GM19351 (cell line): ENCODE data around the gene KRABD2.
"Not testable (repeated sequence)": the region's sequence is repeated elsewhere in the genome, so short reads cannot be mapped to it uniquely, and the experiment has no call there.

Source experiments
- ATAC-seq: cut with Tn5 transposase; IDR thresholded peaks from one replicate; pipeline ENCODE4 v1.9.1; 2021; ENCODE audit warnings: mild to moderate bottlenecking, moderate library complexity; ENCODE audit not compliant: unreplicated experiment

Gene KRABD2

DNA sequence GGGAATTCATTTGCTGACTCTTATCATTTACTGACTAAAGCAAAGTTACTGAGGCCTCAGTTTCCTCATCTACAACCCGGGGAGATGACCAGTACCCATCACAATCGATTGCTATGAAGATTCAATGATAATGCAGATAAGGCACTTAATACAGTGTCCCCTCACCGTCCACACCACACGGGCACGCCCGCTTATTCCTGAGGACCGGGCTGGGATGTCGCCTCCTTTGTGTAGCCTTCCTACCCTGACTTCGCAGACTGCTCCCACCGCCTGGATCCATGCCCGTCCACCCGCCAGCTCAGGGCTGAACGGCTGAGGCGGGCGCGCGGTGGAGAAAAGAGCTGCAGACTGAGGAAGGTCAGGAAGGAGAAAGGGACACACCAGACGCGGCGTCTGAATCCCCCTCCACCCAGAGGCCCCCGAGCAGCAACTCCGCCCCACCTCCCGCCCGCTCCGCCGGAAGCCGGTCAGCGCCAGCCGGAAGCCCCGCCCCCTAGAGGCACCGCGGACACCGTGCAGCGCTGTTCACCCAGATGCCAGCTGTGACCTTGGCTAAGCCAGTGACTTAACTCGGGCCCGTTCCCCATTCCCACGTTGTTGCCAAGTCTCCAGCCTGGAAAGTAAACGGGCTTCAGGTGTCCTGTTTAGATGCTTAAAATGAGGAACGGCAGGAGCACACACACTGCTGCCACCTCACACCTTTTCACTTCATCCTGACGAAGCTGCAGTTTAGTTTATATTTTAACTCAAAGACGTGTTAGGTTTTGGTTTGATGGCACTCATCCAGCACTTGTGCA lies at the start of gene KRABD2:
TSS of gene KRABD2 (minus strand) at position 434 of the 797 bp plus-strand sequence.
- peak; percentile 95 for ATAC-seq

DNA sequence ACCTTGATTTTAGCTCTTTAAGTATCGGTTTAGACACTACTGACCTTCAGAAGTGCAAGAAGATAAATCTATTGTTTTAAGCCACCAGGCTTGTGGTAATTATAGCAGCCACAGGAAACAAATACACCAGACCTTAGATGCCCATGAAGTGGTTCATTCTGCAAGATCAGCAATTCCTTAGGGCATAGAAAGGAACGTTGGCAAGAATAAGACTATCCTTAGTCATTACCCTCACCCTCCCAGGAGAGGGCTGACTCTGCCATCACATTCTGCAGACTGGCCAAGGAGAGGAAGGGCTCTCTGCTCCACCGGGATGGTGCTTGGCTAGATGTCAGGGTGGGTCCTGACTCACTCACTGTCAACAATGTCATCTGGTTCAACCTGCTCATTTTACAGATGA lies 45.1 kb upstream of the KRABD2 start:
- ATAC-seq: no peak

DNA sequence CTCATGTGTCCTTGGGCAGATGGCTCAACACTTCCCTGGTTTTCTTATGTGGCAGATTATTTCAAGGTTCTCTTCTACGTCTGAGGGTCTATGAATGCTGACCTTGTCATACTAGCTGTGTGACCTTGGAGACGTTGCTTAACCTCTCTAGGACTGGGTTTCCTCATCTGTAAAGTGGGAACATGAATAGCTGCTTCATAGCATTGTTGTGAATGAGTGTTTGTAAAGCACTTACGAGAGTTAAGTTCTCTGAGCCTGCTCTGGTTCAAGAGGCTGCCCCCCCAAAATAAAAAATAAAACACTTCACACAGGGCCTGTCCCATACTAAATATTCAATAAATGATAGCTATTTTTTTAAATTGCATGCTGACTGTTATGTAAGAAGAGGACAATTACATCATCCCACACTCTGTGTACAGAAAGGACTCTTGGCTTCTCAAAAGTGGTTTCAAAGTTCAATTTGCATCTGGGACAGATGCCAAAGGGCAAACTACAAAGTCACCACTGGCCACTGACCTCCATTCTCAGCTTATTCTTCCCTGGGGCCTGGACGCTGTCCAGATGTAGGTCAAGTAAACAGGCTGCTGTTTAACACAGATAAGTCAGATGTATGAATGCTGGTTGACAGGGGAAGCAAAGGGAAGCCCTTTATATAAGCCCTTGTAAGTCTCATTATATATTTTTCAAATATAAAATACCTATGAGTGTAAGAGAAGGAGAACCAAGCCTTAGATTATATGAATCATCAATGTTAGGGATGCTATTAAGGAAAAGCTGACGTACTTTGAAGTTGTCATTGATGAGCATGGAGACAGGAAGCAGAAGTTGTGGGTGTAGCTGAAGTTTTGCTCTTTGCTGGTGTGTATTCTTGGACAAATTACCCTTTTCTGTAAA lies 43.8 kb upstream of the KRABD2 start:
- ATAC-seq: no peak

DNA sequence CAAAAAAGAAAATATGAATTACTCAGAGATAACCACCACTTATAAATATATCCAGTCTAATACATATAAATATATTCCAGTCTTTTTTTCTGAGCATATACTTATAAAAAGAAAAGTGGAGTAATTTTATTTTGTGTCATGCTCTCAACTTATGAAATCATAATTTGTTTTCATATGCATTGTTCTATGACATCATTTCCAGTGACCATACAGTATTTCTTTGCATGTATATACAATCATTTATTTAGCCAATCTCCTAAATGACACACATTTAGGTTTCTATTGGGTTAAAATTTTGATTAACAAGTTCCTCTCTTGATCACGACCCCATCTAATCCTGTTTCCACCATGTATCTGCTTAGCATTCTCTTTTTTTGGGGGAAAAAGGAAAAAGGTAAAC lies 42.8 kb upstream of the KRABD2 start:
- no peak for ATAC-seq

DNA sequence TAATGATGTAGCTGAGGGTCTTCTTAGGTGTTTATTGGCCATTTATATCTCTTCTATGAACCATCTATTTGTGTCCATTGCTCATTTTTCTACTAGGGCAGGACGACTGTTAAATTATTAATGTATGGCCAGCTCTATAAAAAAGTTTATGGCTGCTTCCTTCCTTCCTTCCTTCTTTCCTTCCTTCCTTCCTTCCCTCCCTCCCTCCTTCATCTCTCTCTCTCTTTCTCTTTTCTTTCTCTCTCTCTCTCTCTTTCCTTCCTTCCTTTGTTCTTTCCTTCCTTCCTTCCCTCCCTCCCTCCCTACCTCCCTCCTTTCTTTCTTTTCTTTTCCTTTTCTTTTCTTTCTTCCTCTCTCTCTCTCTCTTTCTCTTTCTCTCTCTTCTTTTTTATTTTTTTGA lies 42.0 kb upstream of the KRABD2 start:
- no peak for ATAC-seq

DNA sequence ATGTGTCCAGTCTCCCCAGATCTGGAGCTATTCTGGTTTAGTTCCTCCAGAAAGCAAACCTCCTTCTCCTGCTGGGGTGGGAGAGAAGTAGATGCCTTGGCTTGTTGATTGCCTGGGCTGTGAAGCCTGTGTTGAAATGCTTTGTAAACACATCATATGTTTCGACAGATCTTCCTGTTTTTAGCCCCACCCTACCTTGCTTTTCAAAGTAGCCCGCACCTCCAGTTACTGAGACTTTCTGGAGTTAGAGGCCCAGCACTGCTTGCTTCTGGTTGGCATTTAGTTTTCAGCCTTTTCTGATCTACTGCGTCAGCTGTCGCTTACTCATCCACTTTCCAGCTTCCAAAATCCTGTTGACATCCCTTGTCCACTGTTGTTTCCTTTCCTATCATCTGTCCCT lies 41.3 kb upstream of the KRABD2 start:
- ATAC-seq: no peak

DNA sequence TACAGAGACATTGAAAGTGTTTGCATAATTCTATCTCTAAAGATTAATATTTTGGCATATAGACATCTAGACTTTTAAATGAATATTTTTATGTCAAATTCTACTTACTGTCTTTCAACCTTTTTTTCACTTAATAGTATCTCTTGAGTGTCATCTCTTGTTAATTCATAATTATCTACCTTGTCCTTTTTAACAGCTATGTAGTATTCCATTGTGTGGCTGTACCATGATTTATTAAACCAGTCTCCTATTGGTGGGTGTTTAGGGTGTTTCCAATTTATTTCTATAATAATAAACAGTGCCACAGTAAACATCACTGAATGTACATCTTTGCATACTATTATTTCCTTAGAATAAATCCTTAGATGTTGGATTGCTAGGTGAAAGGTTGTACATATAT lies 37.4 kb upstream of the KRABD2 start:
- ATAC-seq: no peak

DNA sequence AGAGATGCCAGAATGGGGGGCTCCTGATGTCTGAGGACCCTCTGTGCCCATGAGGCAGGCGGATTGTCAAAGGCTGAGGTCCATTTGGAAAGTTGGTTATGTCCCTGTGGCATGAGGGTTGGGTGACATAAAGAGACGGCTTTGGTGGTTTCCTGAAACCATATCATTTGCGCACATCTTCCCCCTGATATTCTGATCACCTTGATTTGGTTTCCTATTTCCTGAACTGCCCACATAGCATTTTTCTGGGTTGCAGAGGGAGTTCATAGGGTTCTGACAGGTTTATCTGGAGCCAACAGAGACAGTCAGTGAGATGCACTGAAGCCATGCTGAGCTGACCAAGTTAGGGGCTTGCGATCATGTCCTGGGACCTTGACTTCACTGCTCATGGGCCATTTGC lies 36.8 kb upstream of the KRABD2 start:
- no peak for ATAC-seq

DNA sequence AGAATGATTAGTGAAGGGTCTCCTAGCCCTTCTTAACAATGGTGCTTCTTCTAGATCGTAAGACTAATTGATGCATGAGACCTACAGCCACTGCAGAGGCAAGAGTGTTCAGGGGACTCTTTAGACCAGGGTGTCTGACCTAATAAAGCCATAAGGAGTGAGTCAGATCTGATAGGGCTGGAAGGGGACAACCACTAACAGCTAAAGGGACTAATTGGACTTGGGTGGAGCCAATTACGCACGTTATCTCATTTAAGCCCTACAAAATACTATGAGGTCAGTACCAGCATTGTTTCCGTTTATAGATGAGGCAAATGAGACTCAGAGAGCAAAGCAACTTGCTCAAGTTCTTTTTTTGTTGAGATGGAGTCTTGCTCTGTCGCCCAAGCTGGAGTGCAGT lies 35.6 kb upstream of the KRABD2 start:
- ATAC-seq: no peak

DNA sequence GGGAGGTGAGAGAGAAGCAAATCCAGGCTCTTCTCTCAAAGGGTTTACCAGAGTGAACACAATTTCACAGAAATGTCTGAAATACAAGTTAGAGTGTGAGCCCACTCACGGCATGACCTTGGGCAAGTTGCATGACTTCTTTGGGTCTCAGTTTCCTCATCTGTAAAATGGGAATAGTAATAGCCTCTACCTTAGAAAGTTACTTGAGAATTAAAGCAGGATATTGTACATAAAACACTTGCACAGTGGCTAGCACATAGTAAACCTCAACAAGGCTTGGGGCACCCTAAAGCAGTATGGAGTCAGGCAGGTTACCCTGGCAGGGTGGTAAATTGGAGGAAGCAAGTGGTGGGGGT lies 34.4 kb upstream of the KRABD2 start:
- ATAC-seq: no peak

DNA sequence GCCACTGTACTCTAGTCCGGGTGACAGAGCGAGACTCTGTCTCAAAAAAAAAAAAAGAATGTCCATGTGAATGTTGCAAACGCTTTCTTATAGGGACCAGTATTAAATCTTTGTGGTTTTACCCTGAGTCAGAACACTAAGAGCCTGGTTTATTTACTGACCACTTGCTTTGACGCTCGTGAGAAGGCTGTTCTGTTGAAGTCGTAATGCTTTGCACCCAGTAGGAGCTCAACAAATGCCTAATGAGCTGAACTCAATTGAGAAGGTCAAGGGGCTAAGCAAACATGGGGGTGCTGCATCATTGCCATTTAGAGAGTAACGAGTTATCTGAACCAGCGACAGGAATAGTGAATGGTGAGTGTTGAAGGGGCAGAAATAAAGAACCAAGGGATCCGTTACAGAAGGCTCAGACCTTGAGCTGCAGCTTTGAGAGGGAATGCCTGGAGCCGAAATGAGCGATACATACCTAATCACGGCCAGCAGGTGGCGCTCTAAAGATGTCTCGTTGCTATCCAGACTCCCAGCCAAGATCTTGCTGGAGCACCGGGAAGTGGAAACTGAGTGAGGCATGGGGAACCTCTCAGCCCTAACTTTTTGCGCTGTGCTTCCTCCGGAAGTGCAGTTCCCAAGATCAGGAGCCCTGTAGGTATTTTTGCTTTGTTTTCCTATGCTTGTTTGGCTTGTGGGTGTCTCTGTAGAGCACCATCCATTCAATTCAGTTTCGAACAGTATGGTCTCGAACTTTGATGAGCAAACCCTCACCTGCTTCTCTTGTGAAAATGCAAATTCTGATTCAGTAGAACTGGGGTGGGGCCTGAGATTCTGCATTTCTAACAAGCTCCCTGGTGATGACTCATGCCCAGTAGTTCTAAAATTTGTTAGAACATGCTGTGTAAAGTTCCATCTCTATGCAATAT lies 33.7 kb upstream of the KRABD2 start:
- ATAC-seq: no peak

DNA sequence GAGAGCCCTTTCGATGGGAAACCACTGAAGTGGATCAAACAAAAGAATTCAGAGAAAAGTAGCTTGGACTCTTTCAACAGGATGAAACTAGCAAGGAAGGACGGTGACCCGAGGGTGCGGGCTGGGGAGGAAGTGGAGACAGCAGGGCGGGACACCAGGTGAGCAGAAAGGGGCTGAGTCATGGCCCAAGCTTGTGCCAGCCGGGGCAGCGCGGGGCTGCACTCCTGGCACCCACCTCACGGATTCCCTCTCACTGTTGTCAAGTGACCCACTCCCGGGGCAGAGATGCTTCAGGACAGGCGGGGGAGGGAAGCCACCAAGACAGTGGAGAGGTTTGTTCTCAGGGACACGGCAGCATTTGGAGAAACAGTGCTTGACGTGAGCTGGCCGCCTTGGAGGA lies 31.9 kb upstream of the KRABD2 start:
- no peak for ATAC-seq

DNA sequence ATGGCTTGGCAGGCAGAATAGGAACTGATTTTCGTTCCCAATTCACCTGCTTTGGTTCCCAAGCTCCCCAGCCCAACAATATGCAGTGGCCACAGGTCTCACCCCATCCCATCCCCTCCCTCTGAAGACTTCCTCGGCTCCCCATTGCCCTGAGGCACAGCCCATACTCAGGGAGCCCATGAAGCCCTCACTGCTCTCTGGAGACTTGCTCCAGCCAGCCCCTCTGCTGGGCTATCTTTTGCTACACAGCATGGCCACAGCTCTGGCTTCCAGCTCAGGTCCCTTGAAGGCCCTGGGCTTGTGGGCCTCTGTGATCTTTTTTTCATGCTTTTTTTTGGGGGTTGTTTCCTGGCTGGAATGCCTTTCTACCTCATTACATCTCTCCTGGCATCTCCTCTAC lies 29.7 kb upstream of the KRABD2 start:
- no peak for ATAC-seq

DNA sequence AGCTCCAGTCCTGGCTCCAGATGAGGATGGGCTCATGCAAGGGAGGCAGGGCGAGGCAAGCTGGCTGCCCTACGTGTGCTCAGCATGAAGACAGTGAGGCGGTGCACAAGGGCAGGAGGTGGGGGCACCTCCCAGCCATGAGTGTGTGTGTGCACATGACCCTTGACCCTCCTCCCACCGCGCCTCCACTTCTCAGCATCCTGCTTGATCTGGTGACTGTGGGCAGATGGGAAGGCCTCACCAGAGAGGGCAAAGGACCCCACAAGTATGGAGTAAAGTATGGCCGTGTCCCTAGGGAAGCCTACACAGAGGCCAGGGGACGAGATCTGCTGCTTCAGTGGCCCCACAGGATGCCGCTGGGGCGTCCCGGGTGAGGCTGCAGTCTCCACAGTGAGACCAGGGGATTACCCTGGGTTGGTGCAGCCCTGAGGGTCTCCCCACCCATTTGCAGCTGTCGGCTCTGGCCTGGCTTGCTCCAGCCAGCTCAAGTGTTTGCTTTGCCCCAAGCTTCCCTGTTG lies 29.1 kb upstream of the KRABD2 start:
- ATAC-seq: no peak

DNA sequence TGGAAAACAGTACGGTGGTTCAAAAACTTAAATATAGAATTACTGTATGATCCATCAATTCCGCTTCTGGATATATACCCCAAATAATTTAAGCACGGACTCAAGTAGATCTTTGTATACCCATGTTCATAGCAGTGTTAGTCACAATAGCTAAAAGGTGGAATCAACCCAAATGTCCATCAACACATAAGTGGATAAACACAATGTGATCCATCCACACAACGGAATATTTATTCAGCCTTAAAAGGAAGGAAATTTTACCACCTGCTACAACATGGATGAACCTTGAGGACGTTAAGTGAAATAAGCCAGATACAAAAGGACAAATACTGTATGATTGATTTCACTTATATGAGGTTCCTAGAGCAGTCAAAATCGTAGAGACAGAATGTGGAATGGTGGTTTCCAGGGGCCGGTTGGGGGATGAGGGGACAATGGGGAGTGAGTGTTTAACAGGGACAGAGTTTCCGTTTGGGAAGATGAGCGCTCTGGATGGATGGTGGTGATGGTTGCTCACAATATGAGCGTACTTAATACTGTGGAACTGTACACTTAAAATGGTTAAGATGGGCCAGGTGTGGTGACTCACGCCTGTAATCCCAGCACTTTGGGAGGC lies 26.5 kb upstream of the KRABD2 start:
- no peak for ATAC-seq

DNA sequence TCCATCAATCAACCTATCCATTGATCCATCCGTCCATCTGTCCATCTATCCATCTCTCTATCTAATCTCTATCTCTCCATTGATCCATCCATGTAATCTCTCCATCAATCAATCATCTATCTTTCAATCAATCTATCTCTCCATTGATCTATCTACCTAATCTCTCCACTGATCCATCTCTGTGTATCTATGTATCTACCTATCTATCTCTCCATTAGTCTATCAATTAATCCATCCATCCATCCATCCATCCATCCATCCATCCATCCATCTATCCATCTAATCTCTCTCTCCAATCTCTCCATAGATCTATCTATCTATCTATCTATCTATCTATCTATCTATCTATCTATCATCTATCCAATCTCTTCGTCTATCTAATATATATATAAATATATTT lies 24.6 kb upstream of the KRABD2 start:
- no peak for ATAC-seq

DNA sequence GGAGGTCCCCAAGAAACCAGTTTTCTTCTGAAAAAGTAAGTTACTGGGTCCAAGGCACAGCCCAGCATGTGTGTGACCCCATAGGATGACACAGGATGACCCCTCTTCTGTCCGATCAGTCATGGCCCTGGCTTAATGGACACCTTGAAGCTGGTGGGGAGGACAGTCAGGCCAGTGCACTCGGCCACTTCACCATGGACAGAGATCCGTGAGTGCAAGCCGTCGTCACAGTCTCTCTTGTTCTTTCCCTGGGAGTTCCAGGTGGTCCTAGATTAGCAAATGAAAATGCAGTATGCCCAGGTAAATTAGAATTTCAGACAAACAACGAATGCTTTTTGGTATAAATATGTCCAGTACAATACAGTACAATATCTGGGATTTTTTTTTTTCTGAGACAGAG lies 22.5 kb upstream of the KRABD2 start:
- ATAC-seq: no peak

DNA sequence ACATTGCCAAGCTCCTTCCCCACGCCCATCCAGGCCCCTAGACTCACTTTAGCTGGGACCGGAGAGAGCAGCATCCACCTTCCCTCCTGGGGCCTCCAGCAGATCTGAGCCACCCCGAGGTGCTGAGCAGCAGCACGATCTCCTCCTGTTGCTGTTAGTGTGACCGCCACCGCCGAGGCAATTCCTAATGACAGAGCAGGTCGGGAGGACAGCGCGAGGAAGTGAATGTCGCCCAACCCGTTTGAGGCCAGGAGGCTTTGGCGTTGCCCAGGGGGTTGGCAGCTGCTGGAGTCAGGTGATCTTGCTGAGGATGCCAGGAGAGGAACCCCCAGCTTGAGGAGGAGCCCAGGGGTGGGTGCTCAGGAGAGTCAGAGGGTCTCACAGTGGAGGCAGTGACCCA lies 21.1 kb upstream of the KRABD2 start, which contains the start of gene RNF222:
TSS of gene RNF222 (minus strand) at position 192 of the 400 bp plus-strand sequence. CDS start 4,366 bp downstream, outside the sequence.
- no peak for ATAC-seq

DNA sequence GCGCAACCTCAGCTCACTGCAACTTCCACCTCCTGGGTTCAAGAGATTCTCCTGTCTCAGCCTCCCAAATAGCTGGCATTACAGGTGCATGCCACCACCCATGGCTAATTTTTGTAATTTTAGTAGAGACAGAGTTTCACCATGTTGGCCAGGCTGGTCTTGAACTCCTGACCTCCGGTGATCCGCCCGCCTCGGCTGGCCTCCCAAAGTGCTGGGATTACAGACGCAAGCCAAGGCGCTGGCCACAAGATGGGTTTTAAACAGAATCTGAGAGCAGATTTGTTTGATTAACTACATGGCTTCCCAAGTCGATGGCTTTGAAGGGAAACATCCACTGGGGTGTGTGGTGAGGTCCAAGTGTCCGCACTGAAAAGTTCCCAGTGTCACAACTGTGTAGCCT lies 18.0 kb upstream of the KRABD2 start:
- not testable (repeated sequence) for ATAC-seq

DNA sequence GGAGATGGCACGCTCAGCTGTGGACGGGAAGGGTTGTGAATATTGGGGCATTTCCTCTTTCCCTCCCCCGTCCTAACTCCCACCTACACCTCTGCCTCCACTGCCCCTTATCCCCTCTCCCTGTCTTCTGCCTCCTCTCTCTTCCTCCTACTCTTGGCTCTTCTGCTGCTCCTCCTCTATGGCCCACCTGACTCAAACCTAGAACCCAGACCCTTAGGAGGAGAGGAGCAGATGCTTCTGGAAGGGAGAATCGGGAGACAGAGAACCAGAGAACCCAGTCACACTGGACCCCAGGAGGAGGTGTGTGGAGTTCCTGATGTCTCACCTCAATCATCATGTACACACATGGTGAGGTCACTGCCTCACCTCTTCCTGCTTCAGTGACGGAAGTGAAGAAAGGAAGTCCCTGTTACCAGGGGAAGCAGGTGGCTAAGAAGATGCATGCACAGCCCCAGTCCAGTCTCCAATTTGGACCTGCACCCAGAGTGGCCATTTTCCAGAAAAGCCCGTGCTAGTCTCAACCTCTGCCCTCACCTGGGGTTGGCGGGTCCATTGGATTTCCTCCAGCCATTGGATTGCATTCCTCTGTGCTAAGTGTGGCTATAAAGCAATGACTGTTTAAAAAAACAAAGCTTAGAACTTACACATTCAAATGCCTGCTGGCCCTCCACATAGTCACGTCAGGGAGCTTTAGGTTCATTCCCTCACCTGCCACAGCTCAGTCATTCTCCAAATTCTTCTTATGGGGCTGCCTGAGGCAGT lies 17.1 kb upstream of the KRABD2 start:
- no peak for ATAC-seq
